Erythroblast (primary cell): Measurements from ENCODE around the gene ADAMTS7.

Experiments used
- GATA1 ChIP-seq: IDR thresholded peaks from 2 replicates; pipeline ENCODE4 v1.6.1; 2011; ENCODE audit warnings: low read depth, mild to moderate bottlenecking, control low read depth, low read length, moderate library complexity
- POLR2A ChIP-seq: IDR thresholded peaks from 2 replicates; pipeline ENCODE4 v1.6.1; 2011; ENCODE audit warnings: mild to moderate bottlenecking, low read length

GRCh38 chr15:78762985-78763795 is 48.1 kb downstream of the ADAMTS7 start:
- no peak for TF ChIP-seq POLR2A
- TF ChIP-seq GATA1: no peak
